Endothelial cell (in vitro differentiated cells): ENCODE measurements around the gene EFCAB6. TPM values are rescaled to one million over a fixed set of nuclear protein-coding genes. Genes with fewer than 3 reads are reported as not detected.

ENCODE experiments used
- DNase-seq: peaks from one replicate; pipeline ENCODE4 v3.0.0; 2021; ENCODE audit warnings: low spot score
- H3K27ac Mint-ChIP-seq: one replicate; pipeline ENCODE4 v1.8.0; 2021; ENCODE audit warnings: mixed read lengths, inconsistent platforms; ENCODE audit not compliant: unreplicated experiment
- H3K27me3 Mint-ChIP-seq: one replicate; pipeline ENCODE4 v1.8.0; 2021; ENCODE audit warnings: mild to moderate bottlenecking, moderate library complexity, mixed read lengths, inconsistent platforms; ENCODE audit not compliant: unreplicated experiment
- H3K36me3 Mint-ChIP-seq: one replicate; pipeline ENCODE4 v1.8.0; 2021; ENCODE audit warnings: mild to moderate bottlenecking, low read depth, mixed read lengths, inconsistent platforms; ENCODE audit not compliant: unreplicated experiment
- H3K4me1 Mint-ChIP-seq: one replicate; pipeline ENCODE4 v1.8.0; 2021; ENCODE audit warnings: mild to moderate bottlenecking, mixed read lengths, inconsistent platforms; ENCODE audit not compliant: unreplicated experiment
- H3K4me3 Mint-ChIP-seq: one replicate; pipeline ENCODE4 v1.8.0; 2021; ENCODE audit warnings: mild to moderate bottlenecking, mixed read lengths, inconsistent platforms; ENCODE audit not compliant: unreplicated experiment
- H3K9me3 Mint-ChIP-seq: one replicate; pipeline ENCODE4 v1.8.0; 2021; ENCODE audit warnings: mixed read lengths, inconsistent platforms; ENCODE audit not compliant: unreplicated experiment
- CTCF ChIP-seq: fragments of 200-600 bp; sonication (generic); IDR thresholded peaks from one replicate; pipeline ENCODE4 v1.5.0; 2021; ENCODE audit warnings: antibody characterized with exemption; ENCODE audit not compliant: unreplicated experiment
- total RNA-seq: library from RNA; stranded (reverse); fragmentation: NEBNext Ultra II Directional; extraction: Animal tissue kit (Norgen Biotek cat#: 25700); gene quantifications from one replicate; pipeline ENCODE4 v1.2.1, GENCODE V29; 2021; ENCODE audit not compliant: unreplicated experiment

EFCAB6 gene
- total RNA-seq, 1 donor from 2014 or later: 0.69 TPM

- DNase-seq: no peak
- Mint-ChIP-seq H3K9me3 (no peaks in the 10 kb centered on the region), H3K4me3 (no peak overlapping the region), H3K36me3 (no peaks in the 10 kb centered on the region), H3K27ac (no peak overlapping the region), H3K27me3 (no peaks in the 10 kb centered on the region), H3K4me1 (no peaks in the 10 kb centered on the region)
- TF ChIP-seq CTCF: no peak
Observed at GRCh38 chr22:43792905-43793304, 19.2 kb downstream of the EFCAB6 start.

GRCh38 chr22:43789452-43789851 lies 22.7 kb downstream of the EFCAB6 start:
- no peaks in the 10 kb centered on the region for H3K36me3 Mint-ChIP-seq
- no peak for DNase-seq
- H3K27me3 Mint-ChIP-seq: no peaks in the 10 kb centered on the region
- H3K4me3 Mint-ChIP-seq: no peak overlapping the region
- no peaks in the 10 kb centered on the region for H3K4me1 Mint-ChIP-seq
- H3K27ac Mint-ChIP-seq: no peak overlapping the region
- no peaks in the 10 kb centered on the region for H3K9me3 Mint-ChIP-seq
- TF ChIP-seq CTCF: no peak

GRCh38 chr22:43783777-43784176 lies 28.3 kb downstream of the EFCAB6 start:
- H3K9me3 Mint-ChIP-seq: no peaks in the 10 kb centered on the region
- no peak overlapping the region for H3K4me3 Mint-ChIP-seq
- H3K27me3 Mint-ChIP-seq: no peaks in the 10 kb centered on the region
- H3K4me1 Mint-ChIP-seq: no peaks in the 10 kb centered on the region
- peak; percentile 28 for TF ChIP-seq CTCF
- no peaks in the 10 kb centered on the region for H3K36me3 Mint-ChIP-seq
- H3K27ac Mint-ChIP-seq: no peak overlapping the region
- DNase-seq: no peak

GRCh38 chr22:43782448-43782847 lies 29.7 kb downstream of the EFCAB6 start:
- no peaks in the 10 kb centered on the region for H3K9me3 Mint-ChIP-seq
- H3K4me1 Mint-ChIP-seq: peaks cover 2% of the 10 kb centered on the region
- no peak overlapping the region for H3K4me3 Mint-ChIP-seq
- TF ChIP-seq CTCF: no peak
- H3K36me3 Mint-ChIP-seq: no peaks in the 10 kb centered on the region
- no peaks in the 10 kb centered on the region for H3K27me3 Mint-ChIP-seq
- no peak overlapping the region for H3K27ac Mint-ChIP-seq
- DNase-seq: no peak

- no peaks in the 10 kb centered on the region for H3K36me3 Mint-ChIP-seq
- H3K4me1 Mint-ChIP-seq: peaks cover 8% of the 10 kb centered on the region
- no peak for TF ChIP-seq CTCF
- DNase-seq: peak; percentile 16
- H3K9me3 Mint-ChIP-seq: no peaks in the 10 kb centered on the region
- H3K27me3 Mint-ChIP-seq: peaks cover 4% of the 10 kb centered on the region
- no peak overlapping the region for H3K27ac Mint-ChIP-seq
- H3K4me3 Mint-ChIP-seq: no peak overlapping the region
Observed at GRCh38 chr22:43777286-43777685, 34.8 kb downstream of the EFCAB6 start.
